EH (cell line): ENCODE data around the gene UPF1.
A peak's percentile ranks its signal among the peaks of the same experiment; 100 is the strongest.
"Not testable (repeated sequence)": the region's sequence is repeated elsewhere in the genome, so short reads cannot be mapped to it uniquely, and the experiment has no call there.

Experiments
- DNase-seq: peaks from one replicate; pipeline ENCODE4 v3.0.0-alpha.2; 2015; ENCODE audit warnings: low read depth

UPF1 gene

DNA sequence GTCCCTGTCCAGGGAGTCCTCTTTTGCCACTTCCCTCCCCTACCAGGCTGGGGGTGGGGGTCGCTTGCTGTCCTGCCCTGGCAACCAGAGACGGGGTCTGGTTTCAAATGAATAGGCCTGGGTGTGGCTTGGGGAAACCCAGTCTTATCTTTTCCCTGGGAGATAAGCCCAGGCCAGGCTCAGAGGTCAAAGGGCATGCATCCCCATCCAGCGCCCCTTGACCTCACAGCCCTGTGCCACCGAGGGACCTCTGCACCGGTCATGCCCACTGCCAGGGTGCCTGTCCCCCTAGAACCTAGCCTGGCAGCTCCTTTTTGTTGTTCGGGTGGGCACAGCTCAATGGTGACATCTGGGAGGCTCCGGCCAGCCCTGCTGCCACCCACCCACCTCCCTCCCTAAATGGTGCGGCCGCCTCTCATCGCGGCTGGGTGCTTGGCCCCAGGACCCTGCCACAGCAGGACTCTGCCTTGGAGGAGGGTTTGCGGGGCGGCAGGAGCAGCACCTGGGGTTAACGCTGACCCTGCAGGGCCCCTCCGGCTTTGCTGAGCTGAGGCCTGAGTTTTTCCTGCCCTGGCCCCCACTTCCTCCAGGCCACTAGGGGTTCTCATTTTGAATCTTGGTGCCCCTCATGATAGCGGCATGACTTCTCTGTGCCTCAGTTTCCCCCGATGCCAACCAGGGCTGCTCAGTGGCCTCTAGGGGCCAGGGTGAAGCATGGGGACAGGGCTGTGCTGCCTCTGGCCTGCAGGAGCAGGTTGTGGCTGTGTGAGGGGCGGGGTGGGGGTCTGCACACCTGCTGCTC is 67.0 kb downstream of the UPF1 start:
- no peak for DNase-seq

- DNase-seq, result no peak
Measured at GRCh38 chr19:18899624-18900560, 68.1 kb downstream of the UPF1 start.

DNA sequence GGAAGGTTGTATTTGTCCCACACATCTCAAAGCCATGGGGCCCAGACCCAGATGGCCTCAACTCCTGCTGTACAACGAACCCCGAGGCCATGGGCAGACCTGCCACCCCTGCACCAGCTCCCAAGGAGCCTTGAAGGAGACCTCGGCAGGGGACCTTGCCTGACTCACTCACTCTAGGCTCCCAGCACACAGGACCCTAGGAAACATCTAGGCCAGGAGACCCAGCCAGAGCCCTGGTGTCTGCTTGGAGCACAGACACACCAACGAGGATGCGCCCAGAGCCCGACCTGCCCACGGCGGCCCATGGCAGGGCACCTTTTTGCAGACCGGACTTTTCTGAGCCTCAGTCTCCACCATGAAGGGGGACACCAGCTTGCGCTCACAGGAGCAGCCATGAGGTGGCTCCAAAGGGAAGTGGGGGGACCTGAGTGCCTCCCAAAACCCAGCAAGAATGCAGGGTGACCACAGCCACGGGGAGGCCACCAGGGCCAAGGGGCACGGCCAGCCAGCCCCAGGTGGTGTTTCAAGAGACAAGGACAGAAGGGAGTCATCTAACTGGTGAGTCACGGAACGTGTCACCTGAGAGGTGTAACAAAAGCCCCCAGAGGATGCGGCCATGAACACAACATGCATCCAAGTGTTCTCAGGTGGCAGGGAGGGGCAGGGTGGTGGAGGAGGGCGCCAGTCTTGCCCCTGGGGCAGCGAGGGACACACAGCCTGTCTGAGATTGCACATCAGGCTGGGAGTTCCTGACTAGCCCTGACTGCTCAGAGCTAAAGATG is 69.1 kb downstream of the UPF1 start:
- DNase-seq, result no peak

- DNase-seq, result no peak
Measured at GRCh38 chr19:18901491-18901890, 69.7 kb downstream of the UPF1 start.

GRCh38 chr19:18902519-18902918 is 70.8 kb downstream of the UPF1 start:
- not testable (repeated sequence) for DNase-seq

DNA sequence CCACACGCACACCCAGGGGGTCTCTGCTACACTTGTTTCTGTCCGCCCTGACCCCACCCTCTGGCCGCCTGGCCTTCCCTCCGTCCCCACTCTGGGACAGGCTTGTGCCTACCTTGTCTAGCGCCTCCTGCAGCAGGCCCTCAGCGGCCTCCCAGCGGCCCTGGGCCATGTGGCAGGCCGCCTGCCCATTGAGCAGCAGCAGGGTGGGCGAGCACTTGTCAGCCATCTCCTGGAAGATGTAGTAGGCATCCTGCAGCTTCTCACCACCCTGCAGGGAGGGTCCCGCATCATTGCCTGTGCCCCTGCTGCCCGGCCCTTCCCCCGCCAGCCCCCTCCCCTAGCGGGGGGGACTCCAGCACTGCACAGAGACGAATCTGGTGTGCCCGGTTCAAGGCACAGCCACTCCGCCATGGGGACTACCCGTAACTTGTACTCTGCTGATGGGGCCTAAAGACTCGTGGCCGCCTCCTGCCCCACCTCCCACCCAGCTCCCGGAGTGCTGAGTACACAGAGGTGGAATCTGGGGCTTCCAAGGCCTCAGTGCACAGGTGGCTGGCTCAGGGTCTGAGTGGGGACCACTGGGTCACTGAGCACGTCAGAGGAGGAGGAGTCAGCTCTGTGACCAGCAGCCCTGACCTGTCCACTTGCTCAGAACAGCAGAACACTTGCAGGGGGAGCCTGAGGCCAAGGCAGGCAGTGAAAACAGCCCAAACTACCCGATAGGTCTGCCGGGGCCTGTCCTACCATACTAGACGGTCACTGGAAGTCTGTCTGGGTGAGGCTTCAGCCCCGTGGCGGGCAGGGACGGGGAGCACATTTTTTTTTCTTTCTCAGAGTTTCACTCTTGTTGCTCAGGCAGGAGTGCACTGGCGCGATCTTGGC is 71.6 kb downstream of the UPF1 start:
- no peak for DNase-seq

- no peak for DNase-seq
Measured at GRCh38 chr19:18904334-18905057, 72.7 kb downstream of the UPF1 start.

DNA sequence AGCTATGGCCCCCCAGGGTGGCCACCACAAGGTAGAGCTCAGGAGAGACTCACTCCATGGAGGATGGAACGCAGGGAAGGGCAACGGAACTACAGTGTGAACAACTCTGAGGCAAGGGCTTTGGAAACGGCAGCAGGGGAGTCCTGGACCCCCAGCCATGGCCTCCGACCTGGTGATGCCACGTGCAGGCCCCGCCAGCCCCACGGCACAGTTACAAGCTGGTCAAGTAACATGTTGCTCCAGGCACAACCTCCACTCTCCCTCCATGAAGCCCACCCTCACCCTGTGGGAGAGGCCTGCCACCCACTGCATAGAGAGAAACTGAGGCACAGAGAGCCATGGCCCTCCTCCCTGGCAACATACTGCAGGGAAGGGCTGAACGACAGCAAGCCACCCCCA is 73.3 kb downstream of the UPF1 start:
- DNase-seq, result no peak

- no peak for DNase-seq
Measured at GRCh38 chr19:18905513-18906236, 73.9 kb downstream of the UPF1 start.

DNA sequence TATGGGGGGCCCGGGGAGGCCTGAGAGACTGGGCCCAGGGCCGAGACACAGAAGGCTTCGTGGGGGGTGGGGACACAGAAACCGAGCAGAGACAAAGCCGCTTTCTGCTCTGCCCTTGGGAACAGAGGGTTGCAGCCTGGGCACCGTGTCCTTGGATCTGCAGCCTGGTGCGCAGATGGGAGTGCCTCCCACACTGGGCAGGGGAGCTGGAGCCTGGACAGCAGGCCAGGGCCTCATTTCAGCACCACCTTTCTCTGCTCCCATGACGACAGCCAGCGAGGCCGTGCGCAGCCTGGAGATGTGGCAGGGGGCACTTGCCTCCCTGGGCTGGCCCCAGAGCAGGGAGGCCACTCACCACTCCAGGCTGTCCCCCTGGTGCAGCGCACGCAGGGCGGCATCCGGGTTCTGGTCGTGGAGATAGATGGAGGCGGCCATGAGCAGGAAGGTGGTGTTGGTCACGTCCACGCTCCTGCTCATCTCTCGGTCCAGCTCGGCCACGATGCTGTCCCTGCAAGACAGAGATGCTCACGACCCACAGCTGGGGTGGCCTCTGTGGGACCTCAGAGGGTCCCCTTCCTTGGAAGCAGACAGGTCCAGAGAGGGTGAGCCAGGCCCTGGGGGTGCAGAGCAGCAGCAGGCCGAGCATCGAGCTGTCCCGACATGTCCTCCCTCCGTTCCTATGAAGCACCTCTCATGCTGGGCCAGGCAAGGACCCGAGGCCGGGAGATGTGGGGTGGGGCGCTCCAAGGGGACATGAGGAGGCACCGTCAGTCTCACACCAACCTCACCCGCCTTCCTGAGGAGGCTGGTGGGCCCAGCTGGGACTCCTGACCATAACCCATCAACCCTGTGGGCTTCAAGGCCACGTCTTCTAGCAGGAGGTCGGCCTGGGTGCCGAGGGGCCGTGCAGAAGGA is 75.1 kb downstream of the UPF1 start:
- DNase-seq, result no peak

DNA sequence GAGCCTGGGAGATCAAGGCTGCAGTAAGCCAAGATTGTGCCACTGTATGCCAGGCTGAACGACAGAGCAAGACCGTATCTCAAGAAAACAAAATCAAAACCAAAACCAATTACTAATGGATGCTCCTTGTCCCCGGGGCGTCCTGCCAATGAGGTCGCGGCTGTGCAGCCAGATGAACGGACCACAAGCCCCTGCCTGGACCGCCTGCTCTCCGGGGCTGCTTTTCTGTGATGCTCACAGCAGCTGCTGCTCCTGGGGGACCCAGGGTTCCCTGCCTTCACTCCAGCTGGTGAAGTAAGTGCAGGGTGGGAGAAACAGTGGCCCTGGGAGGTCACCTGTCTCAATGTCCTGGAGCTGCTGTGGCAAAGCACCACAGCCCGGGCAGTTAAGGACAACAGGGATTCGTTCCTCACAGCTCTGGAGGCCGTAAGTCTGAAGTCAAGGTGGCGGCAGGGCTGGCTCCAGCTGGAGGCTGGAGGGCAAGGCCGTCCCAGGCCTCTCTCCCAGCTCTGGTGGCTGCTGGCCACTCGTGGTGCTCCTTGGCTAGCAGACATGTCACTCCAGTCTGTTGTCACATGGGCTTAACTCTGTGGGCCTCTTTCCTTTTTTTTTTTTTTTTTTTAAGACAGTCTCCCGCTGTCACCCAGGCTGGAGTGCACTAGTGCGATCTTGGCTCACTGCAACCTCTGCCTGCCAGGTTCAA is 77.3 kb downstream of the UPF1 start:
- no peak for DNase-seq

- no peak for DNase-seq
Measured at GRCh38 chr19:18910010-18910409, 78.3 kb downstream of the UPF1 start.

GRCh38 chr19:18910801-18911436 is 79.2 kb downstream of the UPF1 start:
- no peak for DNase-seq

DNA sequence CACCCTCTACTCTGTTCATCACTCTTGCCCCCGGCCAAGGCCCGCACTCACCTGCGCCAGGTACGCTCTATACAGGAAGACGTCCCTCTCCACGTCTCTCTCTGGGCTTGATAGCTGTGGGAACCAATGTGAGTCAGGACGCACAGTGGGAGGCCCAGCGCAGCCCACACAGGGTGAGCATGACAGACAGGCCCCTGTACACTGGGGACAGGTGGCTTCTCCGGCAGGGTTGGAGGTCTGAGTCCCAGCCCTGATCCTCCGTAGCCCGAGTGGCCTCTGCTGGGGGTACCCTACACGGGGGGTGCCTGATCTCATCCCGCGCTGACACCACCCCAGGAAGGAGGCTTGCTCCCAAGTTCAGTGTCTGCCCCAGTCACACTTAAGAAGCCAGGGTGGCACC is 81.2 kb downstream of the UPF1 start:
- no peak for DNase-seq

DNA sequence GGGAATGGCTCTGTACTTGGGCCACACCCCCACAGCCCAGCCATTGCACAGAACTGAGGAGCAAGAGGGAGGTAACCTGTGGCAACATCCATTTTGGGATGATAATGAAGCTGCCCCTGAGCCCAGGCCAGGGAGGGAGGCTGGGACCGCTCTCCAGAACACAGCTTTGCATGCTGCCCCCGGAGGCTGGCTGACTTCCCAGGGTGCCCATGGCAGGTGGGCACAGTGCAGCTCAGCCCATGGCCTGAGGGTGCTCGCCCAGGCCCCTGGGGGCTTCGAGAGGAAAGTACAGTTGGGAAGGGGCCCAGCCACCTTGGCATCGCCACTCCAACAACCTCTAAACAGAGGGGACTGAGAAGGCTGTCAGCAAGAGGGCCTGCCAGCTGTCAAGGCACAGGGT is 81.7 kb downstream of the UPF1 start:
- DNase-seq, result no peak

DNA sequence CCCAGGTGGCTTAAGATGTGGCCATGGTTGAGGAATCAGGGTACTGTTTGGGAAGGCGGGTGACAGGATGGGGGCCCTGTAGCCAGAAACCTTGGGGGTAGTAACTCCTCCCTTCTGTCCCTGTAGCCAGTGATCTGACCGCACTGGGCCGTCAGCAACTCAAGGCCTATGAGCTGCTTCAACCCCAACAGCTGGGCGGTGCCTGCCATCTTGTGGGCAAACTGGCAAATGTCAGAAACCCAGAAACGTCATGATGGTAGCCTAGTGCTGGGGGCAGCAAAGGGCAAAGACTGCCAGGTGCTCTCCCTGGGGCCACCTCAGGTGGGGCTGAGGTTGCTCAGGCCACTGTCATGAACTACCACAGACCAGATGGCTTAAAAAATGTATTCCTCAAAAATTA is 83.9 kb downstream of the UPF1 start:
- peak; percentile 48 for DNase-seq

GRCh38 chr19:18917593-18917992 is 85.8 kb downstream of the UPF1 start:
- not testable (repeated sequence) for DNase-seq
